HL-60/S4 treated with retinoic acid at 250 ng/mL for 4 days and 3 days (cell line): Measurements from ENCODE around the gene FHOD1.

Source experiments
- in situ Hi-C: fragments of 300-500 bp; cut with MboI; formaldehyde crosslinking; loops from 2 replicates; pipeline ENCODE4 v1.7.0; 2022; ENCODE audit warnings: low sequenced_read_pairs

Gene FHOD1

DNA sequence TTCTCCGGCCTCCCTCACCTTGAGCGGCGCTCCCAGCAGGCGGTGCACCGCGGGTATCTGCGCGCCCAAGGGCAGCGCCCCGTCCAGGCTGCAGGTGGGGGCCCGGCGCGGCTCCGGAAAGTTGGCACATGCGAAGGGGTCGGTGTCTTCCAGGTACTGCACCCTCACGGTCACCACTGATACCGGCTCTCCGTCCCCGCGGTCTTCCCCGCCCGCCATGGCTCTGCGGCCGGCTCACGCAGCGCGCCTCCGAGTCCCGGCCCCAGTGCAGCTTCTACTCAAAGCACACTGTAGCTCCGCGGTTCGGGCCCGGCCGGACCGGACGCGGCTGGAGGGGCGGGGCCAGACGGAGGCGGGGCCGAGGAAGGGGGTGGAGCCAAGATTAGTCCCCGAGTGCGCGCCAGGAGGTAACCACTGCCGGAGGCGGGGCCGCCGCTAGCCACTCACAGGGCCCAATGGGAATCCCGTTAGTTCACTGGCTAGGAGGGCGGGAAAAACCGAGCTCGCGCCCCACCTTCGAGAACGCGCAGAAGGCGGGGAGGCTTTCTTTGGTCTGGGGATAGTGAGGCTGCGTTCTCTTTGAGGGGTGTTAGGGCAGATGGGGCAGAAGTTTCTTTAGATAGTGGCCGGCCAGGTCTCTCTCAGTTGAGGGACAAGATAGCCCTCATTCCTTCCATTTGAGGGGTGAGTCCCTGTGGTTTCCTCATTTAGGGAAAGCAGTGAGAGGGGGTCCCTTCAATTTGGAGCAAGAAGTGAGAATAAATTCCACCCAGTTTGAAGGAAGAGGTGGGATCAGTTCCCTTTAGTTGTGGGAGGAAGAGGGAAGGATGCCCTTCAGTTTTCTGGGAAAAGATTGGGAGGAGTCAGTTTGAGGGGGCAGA is at the start of gene FHOD1:
Gene FHOD1, minus strand, starts transcription at position 290 of the 881 bp plus-strand sequence. Its CDS starts 71 bp downstream, at position 219.
- in situ Hi-C loops, result no loop called here

DNA sequence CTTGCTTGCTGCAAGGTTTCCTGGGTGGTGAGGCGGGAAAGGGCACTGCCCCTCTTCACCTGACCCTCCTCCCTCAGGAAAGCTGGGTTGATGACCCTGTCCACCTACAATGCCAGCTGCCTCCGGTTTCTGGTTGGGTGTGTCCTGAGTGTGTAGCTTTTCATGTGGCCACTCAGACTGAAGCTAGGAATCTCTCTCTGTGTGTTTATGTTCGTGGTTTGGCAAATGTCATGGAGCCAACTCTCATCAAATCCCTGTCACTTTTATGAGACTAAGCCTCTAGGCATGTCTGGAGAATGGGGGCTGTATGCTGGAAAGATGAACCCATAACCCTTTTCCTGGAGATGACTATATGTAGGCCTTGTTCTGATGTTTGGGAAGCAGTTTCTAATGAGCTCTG is 49.1 kb upstream of the FHOD1 start:
- in situ Hi-C loops, result no loop called here

DNA sequence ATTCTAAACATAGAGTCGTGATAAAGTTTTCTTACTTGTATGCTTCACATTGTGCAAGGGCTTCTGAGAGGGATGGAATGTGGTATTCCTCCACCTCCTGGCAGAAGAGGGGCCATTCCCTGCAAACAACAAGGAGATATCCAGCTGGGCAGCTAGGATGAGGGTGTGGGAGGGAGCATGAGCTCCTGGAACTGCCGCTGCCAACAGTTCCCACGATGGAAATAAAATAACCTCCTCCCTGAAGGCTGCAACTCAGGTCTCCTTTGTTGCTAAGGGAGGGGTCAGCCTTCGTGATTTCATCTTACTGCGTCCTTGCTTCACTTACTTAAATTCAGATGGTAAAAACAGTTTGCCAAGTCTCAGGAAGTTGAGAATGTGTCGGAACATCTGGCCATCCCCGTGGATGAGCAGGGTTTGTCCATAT is 47.7 kb upstream of the FHOD1 start:
- in situ Hi-C loops, result no loop called here

DNA sequence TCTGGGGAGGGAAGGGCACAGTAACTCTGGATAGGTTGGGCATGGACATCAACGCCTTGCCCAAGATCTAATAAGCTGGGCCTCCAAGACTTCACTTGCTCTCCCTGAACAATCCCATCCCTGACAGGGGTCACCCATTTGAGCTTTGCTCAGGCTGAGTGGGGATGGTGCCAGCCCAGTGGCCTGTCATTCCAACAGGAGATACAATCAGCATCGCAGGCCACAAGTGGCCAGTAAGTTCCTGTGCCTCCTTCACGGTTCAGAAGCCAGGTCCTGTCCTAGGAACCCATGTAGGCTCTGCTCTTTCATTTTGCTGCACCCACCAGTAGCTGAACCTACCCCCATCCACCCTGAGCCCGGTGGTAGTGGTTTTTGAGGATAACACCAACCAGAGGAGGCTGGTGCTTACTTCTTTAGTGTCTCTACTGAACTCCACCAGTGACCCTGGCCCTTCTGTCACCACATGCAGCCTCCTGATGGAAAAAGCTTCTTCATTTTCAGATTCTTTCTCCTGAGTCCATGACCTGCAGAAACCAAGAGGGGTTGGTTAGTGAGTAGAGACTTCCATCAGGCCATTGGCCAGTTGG is 47.0 kb upstream of the FHOD1 start:
- in situ Hi-C loops, result no loop called here

DNA sequence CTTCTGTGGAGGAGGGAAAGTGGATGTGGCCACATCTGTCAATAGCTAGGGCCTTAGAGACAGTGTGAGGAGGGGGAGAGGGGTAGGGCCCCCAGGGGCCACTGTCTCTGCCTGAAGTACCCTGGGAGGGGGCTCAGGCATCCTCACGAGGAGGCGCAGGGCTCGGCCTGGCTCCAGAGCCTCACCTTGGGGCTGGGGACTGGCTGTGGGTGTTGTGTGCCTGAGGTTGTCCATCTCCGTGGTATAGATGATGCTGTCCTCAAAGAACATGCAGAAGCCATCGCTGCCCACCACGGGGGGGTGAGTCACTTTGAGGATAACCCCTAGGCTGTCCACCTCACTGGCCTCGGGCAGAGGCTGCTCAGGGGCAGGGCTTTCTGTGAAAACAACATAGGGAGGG is 44.2 kb upstream of the FHOD1 start:
- in situ Hi-C loops, result no loop called here

DNA sequence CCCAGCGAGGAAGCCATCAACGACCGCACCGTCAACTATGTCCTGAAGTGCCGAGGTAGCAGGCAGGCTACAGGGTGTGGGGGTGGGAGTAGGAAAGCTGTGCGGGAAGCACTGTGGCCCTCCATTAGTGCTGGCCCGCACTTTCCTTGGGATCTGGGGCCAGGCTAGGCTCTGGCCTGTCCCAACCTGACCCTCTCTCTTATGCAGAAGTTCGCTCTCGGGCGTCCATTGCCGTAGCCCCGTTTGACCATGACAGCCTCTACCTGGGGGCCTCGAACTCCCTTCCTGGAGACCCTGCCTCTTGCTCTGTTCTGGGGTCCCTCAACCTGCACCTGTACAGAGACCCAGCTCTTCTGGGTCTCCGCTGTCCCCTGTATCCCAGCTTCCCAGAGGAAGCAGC is 40.7 kb upstream of the FHOD1 start:
- in situ Hi-C loops, result no loop called here

DNA sequence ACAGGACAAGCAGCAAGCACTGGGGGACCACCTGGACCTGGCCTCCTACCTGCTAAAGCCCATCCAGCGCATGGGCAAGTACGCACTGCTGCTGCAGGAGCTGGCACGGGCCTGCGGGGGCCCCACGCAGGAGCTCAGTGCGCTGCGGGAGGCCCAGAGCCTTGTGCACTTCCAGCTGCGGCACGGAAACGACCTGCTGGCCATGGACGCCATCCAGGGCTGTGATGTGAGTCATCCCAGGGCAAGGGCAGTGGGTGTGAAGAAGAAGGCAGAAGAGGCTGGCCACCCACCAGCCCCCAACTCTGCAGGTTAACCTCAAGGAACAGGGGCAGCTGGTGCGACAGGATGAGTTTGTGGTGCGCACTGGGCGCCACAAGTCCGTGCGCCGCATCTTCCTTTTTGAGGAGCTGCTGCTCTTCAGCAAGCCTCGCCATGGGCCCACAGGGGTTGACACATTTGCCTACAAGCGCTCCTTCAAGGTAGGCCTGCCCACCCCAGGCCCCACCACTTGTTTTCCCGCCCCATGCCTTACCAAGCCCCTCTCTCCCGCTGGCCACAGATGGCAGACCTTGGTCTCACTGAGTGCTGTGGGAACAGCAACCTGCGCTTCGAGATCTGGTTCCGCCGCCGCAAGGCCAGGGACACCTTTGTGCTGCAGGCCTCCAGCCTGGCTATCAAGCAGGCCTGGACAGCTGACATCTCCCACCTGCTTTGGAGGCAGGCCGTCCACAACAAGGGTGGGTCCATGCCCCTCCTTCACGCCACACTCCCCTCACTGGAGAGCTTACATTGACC is 39.4 kb upstream of the FHOD1 start:
- in situ Hi-C loops, result no loop called here

DNA sequence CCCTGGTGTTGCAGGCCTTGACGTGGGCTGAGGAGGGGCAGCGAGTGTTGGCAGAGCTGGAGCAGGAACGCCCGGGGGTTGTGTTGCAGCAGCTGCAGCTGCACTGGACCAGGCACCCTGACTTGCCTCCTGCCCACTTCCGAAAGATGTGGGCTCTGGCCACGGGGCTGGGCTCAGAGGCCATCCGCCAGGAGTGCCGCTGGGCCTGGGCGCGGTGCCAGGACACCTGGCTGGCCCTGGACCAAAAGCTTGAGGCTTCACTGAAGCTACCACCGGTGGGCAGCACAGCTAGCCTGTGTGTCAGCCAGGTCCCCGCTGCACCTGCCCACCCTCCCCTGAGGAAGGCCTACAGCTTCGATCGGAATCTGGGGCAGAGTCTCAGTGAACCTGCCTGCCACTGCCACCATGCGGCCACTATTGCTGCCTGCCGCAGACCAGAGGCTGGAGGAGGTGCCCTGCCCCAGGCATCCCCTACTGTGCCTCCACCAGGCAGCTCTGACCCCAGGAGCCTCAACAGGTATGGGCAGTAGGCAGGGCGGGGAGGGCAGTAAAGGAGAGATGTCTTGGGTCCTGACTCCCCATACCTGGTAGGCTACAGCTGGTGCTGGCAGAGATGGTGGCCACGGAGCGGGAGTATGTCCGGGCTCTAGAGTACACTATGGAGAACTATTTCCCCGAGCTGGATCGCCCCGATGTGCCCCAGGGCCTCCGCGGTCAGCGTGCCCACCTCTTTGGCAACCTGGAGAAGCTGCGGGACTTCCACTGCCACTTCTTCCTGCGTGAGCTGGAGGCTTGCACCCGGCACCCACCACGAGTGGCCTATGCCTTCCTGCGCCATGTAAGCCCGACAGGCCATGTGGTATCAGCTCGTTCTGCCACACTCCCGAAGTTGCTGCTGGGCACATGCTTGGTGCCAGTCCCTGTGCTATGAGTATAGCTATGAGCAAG is 37.7 kb upstream of the FHOD1 start:
- in situ Hi-C loops, result no loop called here

DNA sequence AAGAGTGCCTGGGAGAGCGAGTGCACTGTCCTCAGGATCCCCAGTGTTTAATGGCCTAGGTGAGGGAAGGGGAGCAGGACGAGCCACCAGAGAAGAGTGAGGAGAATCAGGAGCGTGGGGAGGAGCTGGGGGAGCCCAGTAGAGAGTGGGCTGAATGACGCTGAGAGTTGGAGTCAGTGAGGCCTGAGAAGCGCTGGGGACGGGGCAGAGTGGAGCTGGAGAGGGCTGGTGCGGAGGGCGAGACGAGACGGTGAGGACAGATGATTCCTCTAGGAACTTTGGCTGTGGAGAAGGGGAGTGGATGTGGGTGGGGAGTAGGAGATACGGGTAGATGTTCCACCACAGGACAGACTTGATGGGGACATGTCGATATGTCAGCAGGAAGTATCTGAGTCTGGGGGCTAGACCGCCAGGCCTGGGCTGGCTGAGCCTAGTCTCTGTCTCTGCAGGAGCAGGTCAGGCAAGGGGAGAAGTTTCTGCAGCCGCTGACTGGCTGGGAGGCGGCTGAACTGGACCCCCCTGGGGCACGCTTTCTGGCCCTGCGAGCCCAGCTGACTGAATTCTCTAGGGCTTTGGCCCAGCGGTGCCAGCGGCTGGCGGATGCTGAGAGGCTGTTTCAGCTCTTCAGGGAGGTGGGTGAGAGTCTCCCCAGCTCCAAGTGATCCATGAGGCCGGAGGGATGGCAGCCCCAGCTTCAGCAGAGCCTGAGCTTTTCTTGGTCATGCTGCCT is 36.7 kb upstream of the FHOD1 start:
- in situ Hi-C loops, result no loop called here

DNA sequence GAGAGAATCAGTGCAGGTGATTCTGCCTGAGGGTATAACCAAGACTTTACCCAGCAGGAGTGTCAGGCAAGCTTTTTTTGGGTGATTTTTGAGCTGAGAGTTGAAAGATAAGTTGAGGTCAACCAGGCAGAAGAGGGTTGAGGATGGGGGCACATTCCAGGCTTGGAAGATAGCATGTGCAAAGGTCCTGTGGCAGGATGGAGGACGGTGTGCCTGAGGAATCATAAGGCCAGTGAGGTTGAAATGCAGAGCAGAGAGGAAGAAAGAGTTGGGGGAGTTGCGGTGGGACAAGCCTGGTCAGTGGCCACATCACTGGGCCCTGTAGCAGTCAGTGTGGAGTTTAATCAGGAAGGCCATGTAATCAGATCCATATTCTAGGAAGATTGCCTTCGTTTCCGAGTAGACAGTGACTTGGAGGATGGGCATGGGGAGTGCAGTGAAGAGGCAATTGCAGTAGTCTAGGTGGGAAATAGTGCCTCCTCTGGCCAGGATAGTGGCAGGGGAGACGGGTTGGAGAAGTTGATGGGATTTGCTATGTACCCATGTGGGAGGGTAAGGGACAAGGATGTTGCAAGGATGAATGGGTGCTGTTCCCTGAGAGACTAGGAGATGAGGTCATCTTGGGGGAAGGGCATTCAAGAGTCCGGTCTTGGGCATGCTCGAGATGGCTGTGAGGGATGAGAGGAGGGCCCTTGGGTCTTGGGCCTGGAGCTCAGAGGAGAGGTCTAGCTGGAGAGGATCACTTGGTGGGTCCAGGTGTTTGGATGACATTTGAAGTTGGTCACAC is 36.0 kb upstream of the FHOD1 start:
- in situ Hi-C loops, result no loop called here

DNA sequence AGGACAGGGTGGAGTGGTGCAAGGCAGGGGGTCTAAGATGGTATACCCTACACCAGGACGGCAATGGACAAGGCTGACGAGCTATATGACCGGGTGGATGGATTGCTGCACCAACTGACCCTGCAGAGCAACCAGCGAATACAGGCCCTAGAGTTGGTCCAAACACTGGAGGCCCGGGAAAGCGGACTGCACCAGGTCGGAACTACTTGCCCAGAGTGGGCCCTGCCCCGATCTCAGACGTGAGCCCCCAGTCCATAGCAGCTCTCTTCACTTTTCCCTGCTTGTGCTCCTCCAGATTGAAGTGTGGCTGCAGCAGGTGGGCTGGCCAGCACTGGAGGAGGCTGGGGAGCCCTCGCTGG is 35.1 kb upstream of the FHOD1 start:
- in situ Hi-C loops, result no loop called here

DNA sequence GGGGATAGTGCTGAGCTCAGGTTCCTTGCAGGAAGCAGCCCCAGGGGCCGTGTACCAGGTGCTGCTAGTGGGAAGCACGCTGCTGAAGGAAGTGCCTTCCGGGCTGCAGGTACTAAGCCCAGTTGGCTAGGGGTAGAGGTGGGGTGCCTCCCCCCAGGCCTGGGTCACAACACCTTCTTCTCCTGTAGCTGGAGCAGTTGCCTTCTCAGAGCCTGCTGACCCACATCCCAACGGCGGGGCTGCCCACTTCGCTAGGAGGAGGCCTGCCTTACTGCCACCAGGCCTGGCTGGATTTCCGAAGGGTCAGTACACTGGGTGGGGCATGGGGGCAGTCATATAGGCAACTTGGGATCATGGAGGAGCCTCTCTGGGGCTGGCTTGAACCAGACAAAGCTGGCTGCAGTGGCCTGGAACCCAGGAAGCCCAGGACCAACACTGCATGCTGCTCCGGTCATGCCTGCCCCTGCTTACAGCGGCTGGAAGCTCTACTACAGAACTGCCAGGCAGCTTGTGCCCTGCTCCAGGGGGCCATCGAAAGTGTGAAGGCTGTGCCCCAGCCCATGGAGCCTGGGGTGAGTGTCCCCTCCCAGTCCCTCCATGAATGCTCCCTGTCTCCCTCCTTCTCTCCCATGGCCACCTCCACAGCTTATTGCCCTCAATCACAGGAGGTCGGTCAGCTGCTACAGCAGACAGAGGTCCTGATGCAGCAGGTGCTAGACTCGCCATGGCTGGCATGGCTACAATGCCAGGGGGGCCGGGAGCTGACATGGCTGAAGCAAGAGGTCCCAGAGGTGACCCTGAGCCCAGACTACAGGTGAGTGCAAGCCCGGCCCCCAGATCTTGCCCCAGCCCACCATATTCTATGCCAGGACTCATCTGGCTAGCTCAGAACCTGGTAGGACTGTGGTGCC is 34.5 kb upstream of the FHOD1 start:
- in situ Hi-C loops, result no loop called here

DNA sequence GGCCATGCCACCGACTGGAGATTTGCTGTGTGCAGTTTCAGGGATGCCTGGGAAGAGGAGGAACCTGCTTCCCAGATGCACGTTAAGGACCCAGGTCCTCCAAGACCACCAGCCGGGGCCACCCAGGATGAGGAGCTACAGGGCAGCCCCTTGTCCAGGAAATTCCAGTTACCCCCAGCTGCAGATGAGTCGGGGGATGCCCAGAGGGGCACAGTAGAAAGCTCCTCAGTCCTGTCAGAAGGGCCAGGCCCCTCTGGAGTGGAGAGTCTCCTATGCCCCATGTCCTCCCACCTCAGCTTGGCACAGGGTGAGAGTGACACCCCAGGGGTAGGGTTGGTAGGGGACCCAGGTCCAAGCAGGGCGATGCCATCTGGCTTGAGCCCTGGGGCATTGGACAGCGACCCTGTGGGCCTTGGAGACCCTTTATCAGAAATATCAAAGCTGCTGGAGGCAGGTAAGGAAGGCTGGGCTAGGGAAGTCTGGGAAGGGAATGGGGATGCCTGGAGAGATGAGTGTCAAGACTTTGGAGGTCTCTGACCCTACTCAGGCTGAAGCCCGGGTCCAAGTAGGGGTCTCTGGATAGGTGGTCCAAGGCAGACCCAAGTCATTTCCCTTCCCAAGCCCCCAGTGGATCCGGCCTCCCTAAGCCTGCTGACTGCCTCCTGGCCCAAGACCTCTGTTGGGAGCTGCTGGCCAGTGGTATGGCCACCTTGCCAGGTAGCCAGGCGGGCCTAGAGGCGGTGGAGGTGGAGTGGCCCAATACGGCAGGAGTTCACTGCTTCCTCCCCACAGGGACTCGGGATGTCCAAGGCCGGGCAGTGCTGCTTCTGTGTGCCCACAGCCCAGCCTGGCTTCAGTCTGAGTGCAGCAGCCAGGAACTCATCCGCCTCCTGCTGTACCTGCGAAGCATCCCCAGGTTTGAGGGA is 33.1 kb upstream of the FHOD1 start:
- in situ Hi-C loops, result no loop called here

DNA sequence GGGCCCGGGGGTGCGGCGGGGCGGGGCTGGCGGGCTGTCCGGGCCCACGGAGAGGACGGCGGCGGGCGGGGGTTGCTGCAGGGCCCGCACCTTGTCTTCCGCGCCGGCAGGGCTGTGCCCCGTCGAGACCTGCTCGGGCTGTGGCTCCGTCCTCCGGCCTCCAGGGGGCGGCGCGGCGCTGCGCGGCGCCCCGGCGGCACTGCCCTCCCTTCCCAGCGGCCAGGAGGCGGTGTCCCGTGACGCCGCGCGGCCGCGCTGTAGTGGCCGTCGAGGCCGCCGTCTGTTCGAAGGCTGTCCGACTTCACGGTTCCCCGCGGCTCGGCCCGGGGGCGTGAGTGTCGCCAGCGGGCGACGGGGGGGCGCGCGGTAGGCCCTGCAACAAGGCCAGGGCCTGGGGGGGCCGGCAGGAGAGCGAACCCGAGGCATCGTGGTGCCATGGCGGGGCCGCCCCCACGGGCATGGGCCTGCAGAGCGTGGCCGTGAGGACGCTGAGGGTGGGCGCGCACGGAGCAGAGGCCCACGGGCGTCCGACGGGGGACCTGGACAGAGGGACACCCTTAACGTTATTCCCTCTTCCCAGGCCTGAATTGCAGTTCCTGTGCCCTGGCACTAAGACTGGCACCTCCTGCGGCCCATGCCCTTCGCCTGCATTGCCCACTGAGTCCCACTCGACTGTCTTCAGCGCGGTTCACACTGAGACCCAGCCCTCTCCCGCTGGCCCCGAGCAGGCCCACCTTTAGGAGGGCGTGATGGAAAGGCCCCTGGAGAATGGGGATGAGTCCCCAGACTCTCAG is 32.2 kb upstream of the FHOD1 start, which contains the start of gene PLEKHG4:
Gene PLEKHG4, plus strand, starts transcription at position 237 of the 794 bp plus-strand sequence. Its CDS starts 513 bp downstream, at position 750.
- in situ Hi-C loops, result no loop called here

DNA sequence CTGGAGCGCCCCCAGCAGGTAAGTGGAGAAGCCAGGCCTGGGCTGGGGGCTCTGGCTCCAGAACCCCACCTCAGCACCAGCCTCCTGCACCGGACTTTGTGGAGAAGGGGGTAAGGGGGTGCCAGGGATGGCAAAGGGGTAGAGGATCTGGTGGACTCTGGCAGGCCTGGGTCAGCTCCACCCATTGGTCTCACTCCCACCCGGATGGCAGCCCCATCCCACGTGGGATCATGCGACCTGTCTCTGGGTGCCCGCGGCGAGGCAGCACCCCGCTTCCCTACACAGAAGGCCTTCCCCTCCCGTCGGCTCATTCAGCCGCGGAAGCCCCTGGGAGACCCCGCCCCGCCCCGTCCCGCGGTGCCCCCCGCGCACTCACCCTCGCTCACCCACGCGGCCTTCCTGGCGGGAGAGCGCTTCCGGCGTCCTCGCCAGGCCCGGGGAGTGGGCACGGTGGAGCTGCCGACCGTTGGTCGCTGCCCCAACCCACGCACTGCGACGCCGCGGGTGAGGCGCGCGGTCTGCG is 31.6 kb upstream of the FHOD1 start:
- in situ Hi-C loops, result no loop called here
